HepG2 (cell line): ENCODE measurements around the gene CPSF4. TPM values are rescaled to one million over a fixed set of nuclear protein-coding genes. Genes with fewer than 3 reads are reported as not detected.

ENCODE experiments used
- AFF4 ChIP-seq: sonication (generic); formaldehyde crosslinking; IDR thresholded peaks from 2 replicates; pipeline ENCODE4 v1.4.0; 2020; ENCODE audit warnings: missing genetic modification reagents
- ATRX ChIP-seq: sonication (generic); formaldehyde crosslinking; IDR thresholded peaks from 2 replicates; pipeline ENCODE4 v1.4.0; 2020; ENCODE audit warnings: missing genetic modification reagents, borderline replicate concordance
- CAMTA2 ChIP-seq: sonication (generic); formaldehyde crosslinking; IDR thresholded peaks from 2 replicates; pipeline ENCODE4 v1.4.0; 2020; ENCODE audit warnings: mild to moderate bottlenecking, missing genetic modification reagents, borderline replicate concordance
- GATAD2A ChIP-seq: IDR thresholded peaks from 2 replicates; pipeline ENCODE4 v1.6.1; 2016
- NBN ChIP-seq: fragments of 450-650 bp; conservative IDR thresholded peaks from 2 replicates; pipeline ENCODE4 v1.6.1; 2017
- NCOA5 ChIP-seq: sonication (generic); formaldehyde crosslinking; IDR thresholded peaks from 2 replicates; pipeline ENCODE4 v1.4.0; 2020; ENCODE audit warnings: missing genetic modification reagents
- TOE1 ChIP-seq: sonication (generic); formaldehyde crosslinking; IDR thresholded peaks from 2 replicates; pipeline ENCODE4 v1.4.0; 2020; ENCODE audit warnings: mild to moderate bottlenecking, missing genetic modification reagents
- ZBTB34 ChIP-seq: sonication (generic); formaldehyde crosslinking; IDR thresholded peaks from 2 replicates; pipeline ENCODE4 v1.8.0; 2022; ENCODE audit warnings: mild to moderate bottlenecking, missing genetic modification reagents
- ZFP90 ChIP-seq: sonication (generic); formaldehyde crosslinking; IDR thresholded peaks from 2 replicates; pipeline ENCODE4 v1.8.0; 2022; ENCODE audit warnings: missing genetic modification reagents, mild to moderate bottlenecking, inconsistent platforms, borderline replicate concordance
- ZNF407 ChIP-seq: sonication (generic); formaldehyde crosslinking; IDR thresholded peaks from one replicate; pipeline ENCODE4 v1.5.1; 2020; ENCODE audit warnings: mild to moderate bottlenecking, missing genetic modification reagents; ENCODE audit errors: not compliant biosample characterization
- ZNF737 ChIP-seq: sonication (generic); formaldehyde crosslinking; IDR thresholded peaks from 2 replicates; pipeline ENCODE4 v1.5.0; 2020; ENCODE audit warnings: missing genetic modification reagents, mild to moderate bottlenecking, borderline replicate concordance
- ZNF800 ChIP-seq: sonication (generic); formaldehyde crosslinking; IDR thresholded peaks from 2 replicates; pipeline ENCODE4 v1.4.0; 2020; ENCODE audit warnings: missing genetic modification reagents
- polyA plus RNA-seq, 8 experiments: library from polyadenylated mRNA; depleted of rRNA in 3 of 8; stranded (reverse) in 7 of 8; unstranded in 1 of 8; fragments of >200 nt; fragmentation: Illumina TruSeq in 4 of 8; extraction: Trizol in 4 of 8; gene quantifications; 2 replicates each; pipeline versions ENCODE4 v1.2.1 to v1.2.3, GENCODE V29; 2011 to 2016; ENCODE audit warnings: low read depth in 4 of 8, missing spikeins in 1 of 8, mixed read lengths in 1 of 8; ENCODE audit not compliant: insufficient read depth in 1 of 8
- total RNA-seq, 5 experiments: library from RNA; depleted of rRNA; stranded (reverse); fragments of >200 nt; fragmentation: Illumina TruSeq; extraction: Trizol; gene quantifications; 2 replicates each; pipeline ENCODE4 v1.2.3, GENCODE V29; 2016; ENCODE audit warnings: low read depth in 1 of 5

The CPSF4 gene
- total and polyA plus RNA-seq, 2 of the 13 experiments (the other 11 are each of a cell fraction or from before 2014, with no cell fraction given) = 34.1 to 49.6 TPM

GRCh38 chr7:99499721-99500636, 61.2 kb downstream of the CPSF4 start, which contains the start of gene ZNF394 (continued):
- no peak for TF ChIP-seq AFF4
- no peak for TF ChIP-seq NBN
- TF ChIP-seq GATAD2A (CRISPR knock-in tag) = peak; percentile 44; the same call in 1 of the 2 replicates
- no peak for TF ChIP-seq NCOA5 (CRISPR knock-in tag)
- TF ChIP-seq ZNF800 (CRISPR knock-in tag) = 0 out of 2 replicates have a peak, but pooled peaks have one; percentile 57
- no peak for TF ChIP-seq CAMTA2 (CRISPR knock-in tag)
- 0 out of 2 replicates have a peak, but pooled peaks have one; percentile 44 for TF ChIP-seq TOE1
- TF ChIP-seq ZNF407 (CRISPR knock-in tag) = no peak
- no peak for TF ChIP-seq ATRX (CRISPR knock-in tag)
- TF ChIP-seq ZFP90 (CRISPR knock-in tag) = peak; percentile 68; the same call in 1 of the 2 replicates
- no peak for TF ChIP-seq ZNF737 (CRISPR knock-in tag)
- 0 out of 2 replicates have a peak, but pooled peaks have one; percentile 49 for TF ChIP-seq ZBTB34 (CRISPR knock-in tag)
